Measurements from ENCODE around the gene SOWAHA.

DNA sequence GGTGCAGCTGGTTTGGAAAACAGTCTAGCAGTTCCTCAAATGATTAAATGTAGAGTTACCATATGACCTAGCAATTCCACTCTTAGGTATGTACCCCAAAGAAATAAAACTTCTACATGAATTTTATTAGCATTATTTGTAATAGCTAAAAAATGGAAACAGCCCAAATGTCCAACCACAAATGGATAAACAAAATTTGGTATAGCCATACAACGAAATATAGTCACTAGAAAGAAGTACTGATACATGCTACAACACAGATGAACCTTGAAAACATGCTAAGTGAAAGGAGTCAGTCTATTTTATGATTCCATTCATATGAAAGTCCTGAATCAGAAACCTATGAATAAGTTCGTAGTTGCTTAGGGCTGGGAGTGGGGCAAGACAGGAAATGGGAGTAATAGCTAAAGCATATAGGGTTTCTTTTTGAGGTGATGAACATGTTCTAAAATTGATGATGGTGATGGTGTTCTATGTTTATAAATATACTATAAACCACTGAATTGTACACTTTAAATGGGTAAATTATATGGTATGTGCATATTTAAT lies 46.9 kb downstream of the SOWAHA start:
- no peak for TF ChIP-seq EZH2phosphoT487 (IDR thresholded peaks at IDR 0.05; ENCODE audit: insufficient read depth, low read depth)
- TF ChIP-seq EZH2 (IDR thresholded peaks at IDR 0.05; ENCODE audit: insufficient read depth, poor library complexity, severe bottlenecking): no peak

Data from GM23248 (cell line).